Subcutaneous abdominal adipose tissue (tissue), 5 donors: ENCODE data around the gene RSRC1.
"Not testable (repeated sequence)": the region's sequence is repeated elsewhere in the genome, so short reads cannot be mapped to it uniquely, and the experiment has no call there.

Experiments used
- H3K27ac ChIP-seq: one replicate; pipeline ENCODE4 v1.7.0; 2013; ENCODE audit warnings: low read depth, mild to moderate bottlenecking, inconsistent platforms, low read length, moderate library complexity
- H3K27me3 ChIP-seq, 5 donors: one replicate each; pipeline ENCODE4 v1.7.0; 2013; ENCODE audit warnings: low read length in 5 of 5, inconsistent platforms in 1 of 5; ENCODE audit not compliant: control insufficient read depth in 5 of 5, insufficient read depth in 4 of 5
- H3K36me3 ChIP-seq, 5 donors: one replicate each; pipeline ENCODE4 v1.7.0; 2013; ENCODE audit warnings: low read length in 5 of 5; ENCODE audit not compliant: control insufficient read depth in 5 of 5, insufficient read depth in 5 of 5
- H3K4me1 ChIP-seq, 5 donors: one replicate each; pipeline ENCODE4 v1.7.0; 2013; ENCODE audit warnings: low read length in 5 of 5, mild to moderate bottlenecking in 3 of 5, moderate library complexity in 1 of 5; ENCODE audit not compliant: control insufficient read depth in 5 of 5, insufficient read depth in 5 of 5
- H3K4me3 ChIP-seq, 5 donors: one replicate each; pipeline ENCODE4 v1.7.0; 2013; ENCODE audit warnings: low read length in 5 of 5, low read depth in 1 of 5
- H3K9ac ChIP-seq, 5 donors: one replicate each; pipeline ENCODE4 v1.7.0; 2013; ENCODE audit warnings: low read length in 5 of 5, mild to moderate bottlenecking in 4 of 5, moderate library complexity in 3 of 5
- H3K9me3 ChIP-seq, 5 donors: one replicate each; pipeline ENCODE4 v1.7.0; 2013; ENCODE audit warnings: low read length in 5 of 5; ENCODE audit not compliant: control insufficient read depth in 5 of 5
- donor health status: healthy.
- donor health status: healthy.
- donor health status: healthy.
- donor health status: healthy.
- donor health status: healthy.

Gene RSRC1

DNA sequence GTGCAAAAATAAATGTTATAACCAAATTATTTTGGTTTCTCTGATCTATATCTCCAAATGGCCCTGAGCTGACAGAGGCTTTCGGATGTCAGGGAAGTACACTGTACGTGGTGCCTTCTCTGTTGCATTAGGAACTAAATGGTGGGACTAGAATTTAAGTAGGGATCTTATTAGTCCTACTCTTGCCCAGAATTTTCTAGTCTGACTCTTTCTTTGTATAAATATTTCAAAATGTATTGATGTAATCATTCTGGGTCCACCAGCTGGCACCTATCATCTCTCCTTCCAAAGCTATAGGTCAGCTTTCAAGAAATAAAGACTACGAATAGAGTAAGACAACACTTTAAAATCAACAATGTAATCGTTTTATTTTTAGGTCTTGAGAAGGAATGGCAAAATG, 438.8 kb downstream of the RSRC1 start:
- no peaks in the 10 kb centered on the region for H3K27me3 ChIP-seq
- H3K36me3 ChIP-seq, result peaks cover 0 to 11% (median 2%) of the 10 kb centered on the region in 5 donors
- H3K9me3 ChIP-seq, result no peaks in the 10 kb centered on the region
- no peak overlapping the region for H3K4me3 ChIP-seq
- no peaks in the 10 kb centered on the region for H3K4me1 ChIP-seq
- no peak overlapping the region for H3K9ac ChIP-seq
- no peak overlapping the region for H3K27ac ChIP-seq

DNA sequence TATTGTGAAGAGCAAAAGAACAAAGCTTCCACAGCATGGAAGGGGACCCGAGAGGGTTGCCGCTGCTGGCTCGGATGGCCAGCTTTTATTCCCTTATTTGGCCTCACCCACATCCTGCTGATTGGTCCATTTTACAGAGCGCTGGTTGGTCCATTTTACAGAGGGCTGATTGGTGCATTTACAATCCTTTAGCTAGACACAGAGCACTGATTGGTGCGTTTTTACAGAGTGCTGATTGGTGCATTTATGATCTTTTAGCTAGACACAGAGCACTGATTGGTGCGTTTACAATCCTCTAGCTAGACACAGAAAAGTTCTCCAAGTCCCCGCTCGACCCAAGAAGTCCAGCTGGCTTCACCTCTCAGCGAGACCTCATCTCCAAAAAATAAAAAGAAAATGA, 440.0 kb downstream of the RSRC1 start:
- not testable (repeated sequence) for H3K9me3 ChIP-seq, H3K4me1 ChIP-seq, H3K36me3 ChIP-seq, H3K27ac ChIP-seq, H3K9ac ChIP-seq, H3K27me3 ChIP-seq, H3K4me3 ChIP-seq

- Histone ChIP-seq H3K36me3 (peaks cover 0 to 4% (median 0%) of the 10 kb centered on the region in 5 donors), H3K27me3 (no peaks in the 10 kb centered on the region), H3K4me1 (no peaks in the 10 kb centered on the region), H3K9me3 (no peaks in the 10 kb centered on the region), H3K9ac (no peak overlapping the region), H3K4me3 (no peak overlapping the region), H3K27ac (no peak overlapping the region)
Measured at GRCh38 chr3:158552124-158552523, 442.2 kb downstream of the RSRC1 start.

DNA sequence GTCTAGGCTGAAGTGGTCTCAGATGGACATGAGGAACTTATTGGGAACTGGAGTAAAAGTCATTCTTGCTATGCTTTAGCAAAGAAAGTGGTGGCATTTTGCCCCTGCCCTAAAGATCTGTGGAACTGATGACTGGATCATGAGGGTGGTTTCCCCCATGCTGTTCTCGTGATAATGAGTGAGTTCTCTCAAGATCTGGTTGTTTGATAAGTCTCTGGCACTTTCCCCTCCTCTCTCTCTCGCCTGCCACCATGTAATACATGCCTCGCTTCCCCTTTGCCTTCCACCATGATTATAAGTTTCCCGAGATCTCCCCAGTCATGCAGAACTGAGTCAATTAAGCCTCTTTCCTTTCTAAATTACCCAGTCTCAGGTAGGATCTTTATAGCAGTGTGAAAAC, 449.6 kb downstream of the RSRC1 start:
- Histone ChIP-seq H3K27me3 (no peaks in the 10 kb centered on the region), H3K9me3 (no peaks in the 10 kb centered on the region), H3K36me3 (no peaks in the 10 kb centered on the region), H3K27ac (no peak overlapping the region), H3K4me1 (no peaks in the 10 kb centered on the region), H3K4me3 (no peak overlapping the region), H3K9ac (no peak overlapping the region)

GRCh38 chr3:158560979-158561378, 451.1 kb downstream of the RSRC1 start:
- H3K9ac ChIP-seq, result no peak overlapping the region
- no peaks in the 10 kb centered on the region for H3K4me1 ChIP-seq
- peaks cover 0 to 3% (median 0%) of the 10 kb centered on the region in 5 donors for H3K9me3 ChIP-seq
- no peak overlapping the region for H3K4me3 ChIP-seq
- no peaks in the 10 kb centered on the region for H3K36me3 ChIP-seq
- no peaks in the 10 kb centered on the region for H3K27me3 ChIP-seq
- H3K27ac ChIP-seq, result no peak overlapping the region

GRCh38 chr3:158562674-158563073, 452.8 kb downstream of the RSRC1 start:
- no peak overlapping the region for H3K27ac ChIP-seq
- H3K4me1 ChIP-seq, result no peaks in the 10 kb centered on the region
- no peak overlapping the region for H3K4me3 ChIP-seq
- H3K9ac ChIP-seq, result no peak overlapping the region
- H3K27me3 ChIP-seq, result no peaks in the 10 kb centered on the region
- peaks cover 0 to 3% (median 0%) of the 10 kb centered on the region in 5 donors for H3K9me3 ChIP-seq
- no peaks in the 10 kb centered on the region for H3K36me3 ChIP-seq

- Histone ChIP-seq H3K4me1 (no peaks in the 10 kb centered on the region), H3K27ac (no peak overlapping the region), H3K9me3 (peaks cover 0 to 3% (median 0%) of the 10 kb centered on the region in 5 donors), H3K9ac (no peak overlapping the region), H3K36me3 (no peaks in the 10 kb centered on the region), H3K4me3 (no peak overlapping the region), H3K27me3 (no peaks in the 10 kb centered on the region)
Measured at GRCh38 chr3:158563076-158563475, 453.2 kb downstream of the RSRC1 start.

DNA sequence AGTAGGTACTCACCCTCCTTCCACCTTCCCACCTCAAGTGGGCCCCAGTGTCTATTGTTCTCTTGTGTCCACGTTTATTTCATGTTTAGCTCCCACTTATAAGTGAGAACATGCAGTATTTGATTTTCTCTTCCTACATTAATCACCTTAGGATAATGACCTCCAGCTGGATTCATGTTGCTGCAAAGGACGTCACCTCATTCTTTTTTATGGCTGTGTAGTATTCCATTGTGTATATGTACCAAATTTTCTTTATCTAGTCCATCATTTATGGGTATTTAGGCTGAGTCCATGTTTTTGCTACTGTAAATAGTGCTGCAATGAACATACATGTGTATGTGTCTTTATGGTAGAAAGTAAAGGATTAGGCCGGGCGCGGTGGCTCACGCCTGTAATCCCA, 455.2 kb downstream of the RSRC1 start:
- no peak overlapping the region for H3K27ac ChIP-seq
- H3K36me3 ChIP-seq, result no peaks in the 10 kb centered on the region

GRCh38 chr3:158568784-158569183, 458.9 kb downstream of the RSRC1 start:
- H3K4me1 ChIP-seq, result peaks cover 0 to 15% (median 11%) of the 10 kb centered on the region in 5 donors

More for the DNA sequence above, 455.2 kb downstream of the RSRC1 start:
- H3K9me3 ChIP-seq, result peaks cover 0 to 3% (median 0%) of the 10 kb centered on the region in 5 donors
- no peak overlapping the region for H3K4me3 ChIP-seq
- H3K4me1 ChIP-seq, result no peaks in the 10 kb centered on the region
- H3K27me3 ChIP-seq, result no peaks in the 10 kb centered on the region
- H3K9ac ChIP-seq, result no peak overlapping the region

DNA sequence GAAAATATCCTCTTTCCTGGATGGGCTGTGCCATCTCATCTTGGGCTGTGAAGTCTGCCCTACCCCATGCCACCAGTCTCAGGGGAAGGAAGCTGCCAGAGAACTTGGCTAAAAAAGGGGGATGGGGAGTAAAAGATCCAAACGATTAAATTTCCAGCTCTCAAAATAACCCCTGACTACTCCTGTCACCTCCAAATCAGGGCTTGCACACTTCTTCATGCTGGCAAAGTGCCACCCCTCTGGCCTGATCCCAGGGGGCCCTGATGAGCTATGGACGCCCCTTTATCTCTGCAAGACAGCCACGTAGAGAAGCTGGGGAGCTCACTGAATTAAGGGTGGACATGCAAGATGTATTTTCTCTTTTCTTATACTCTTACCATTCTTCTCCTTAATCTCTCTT, 459.9 kb downstream of the RSRC1 start:
- H3K4me3 ChIP-seq, result no peak overlapping the region
- H3K36me3 ChIP-seq, result no peaks in the 10 kb centered on the region
- H3K4me1 ChIP-seq, result peaks cover 0 to 15% (median 11%) of the 10 kb centered on the region in 5 donors
- no peak overlapping the region for H3K9ac ChIP-seq
- peaks cover 0 to 3% (median 0%) of the 10 kb centered on the region in 5 donors for H3K9me3 ChIP-seq
- H3K27me3 ChIP-seq, result no peaks in the 10 kb centered on the region
- no peak overlapping the region for H3K27ac ChIP-seq

More at GRCh38 chr3:158568784-158569183, 458.9 kb downstream of the RSRC1 start:
- Histone ChIP-seq H3K9ac (no peak overlapping the region), H3K27ac (no peak overlapping the region), H3K4me3 (no peak overlapping the region), H3K36me3 (no peaks in the 10 kb centered on the region), H3K27me3 (no peaks in the 10 kb centered on the region), H3K9me3 (peaks cover 0 to 3% (median 0%) of the 10 kb centered on the region in 5 donors)
